GM12878 (cell line): Measurements from ENCODE around the gene SLC22A3. TPM values are rescaled to one million over a fixed set of nuclear protein-coding genes. Genes with fewer than 3 reads are reported as not detected.

ENCODE experiments used
- ATAC-seq: fragments of 200-7000 bp; cut with Tn5 transposase; 3 replicates; pipeline ENCODE4 v1.9.1; 2020; ENCODE audit warnings: mild to moderate bottlenecking, moderate library complexity
- BruUV-seq: library from RNA; stranded (reverse); fragments of 400-500 nt; replicated peaks from 2 replicates; lab custom pipeline; 2021; lab: Mats Ljungman, UMichigan
- CTCF ChIA-PET: fragments of 300-600 bp; sonication (Branson Sonifier 250); formaldehyde crosslinking; extraction: SDS; loops from one replicate; lab custom pipeline; 2021; ENCODE audit warnings: inconsistent platforms; lab: Yijun Ruan, JAX
- POLR2A ChIA-PET: fragments of 350-600 bp; formaldehyde crosslinking; extraction: SDS; loops from one replicate; lab custom pipeline; 2021; ENCODE audit warnings: inconsistent platforms; lab: Charles Lee
- RAD21 ChIA-PET: fragments of 300-600 bp; sonication (Branson Sonifier 250); formaldehyde crosslinking; loops from one replicate; lab custom pipeline; 2023; ENCODE audit warnings: antibody characterized with exemption; ENCODE audit not compliant: unreplicated experiment; lab: Charles Lee
- SMC1A ChIA-PET: fragments of 300-600 bp; sonication (Branson Sonifier 250); formaldehyde crosslinking; loops from one replicate; lab custom pipeline; 2023; ENCODE audit not compliant: unreplicated experiment, uncharacterized antibody; lab: Charles Lee
- DNase-seq: peaks from one replicate; pipeline ENCODE4 v3.0.0-alpha.2; 2011; ENCODE audit warnings: low read depth, low spot score
- FAIRE-seq: peaks from 3 replicates; lab custom pipeline; 2011; peaks lifted over from hg19 to GRCh38; lab: Jason Lieb, UNC
- H2AFZ ChIP-seq: 2 replicates; pipeline ENCODE4 v1.6.0; 2011; ENCODE audit warnings: low read depth, low read length, control low read depth; ENCODE audit not compliant: control insufficient read depth
- H3K27ac ChIP-seq: 2 replicates; pipeline ENCODE4 v1.5.1; 2011; ENCODE audit warnings: control low read depth; ENCODE audit not compliant: control insufficient read depth, insufficient read depth
- H3K27me3 ChIP-seq, 2 experiments: replicated peaks in 1 of 2; 2 replicates each; pipeline versions ENCODE4 v1.6.0 to v1.6.1; 2011; ENCODE audit warnings: low read length in 1 of 2; ENCODE audit not compliant: control insufficient read depth in 2 of 2, insufficient read depth in 2 of 2
- H3K36me3 ChIP-seq, 2 experiments: 2 replicates each; pipeline ENCODE4 v1.5.1; 2011; ENCODE audit warnings: low read length in 1 of 2; ENCODE audit not compliant: control insufficient read depth in 2 of 2, insufficient read depth in 2 of 2
- H3K4me1 ChIP-seq: 2 replicates; pipeline ENCODE4 v1.6.1; 2011; ENCODE audit warnings: mild to moderate bottlenecking, low read length, moderate library complexity, mixed read lengths; ENCODE audit not compliant: control insufficient read depth, insufficient read depth
- H3K4me2 ChIP-seq: 2 replicates; pipeline ENCODE4 v1.6.0; 2011; ENCODE audit warnings: control low read depth; ENCODE audit not compliant: control insufficient read depth, insufficient read depth
- H3K4me3 ChIP-seq: fragments of 200-600 bp; sonication (generic); 2 replicates; pipeline ENCODE4 v1.5.1; 2016
- H3K79me2 ChIP-seq: 2 replicates; pipeline ENCODE4 v1.6.0; 2011; ENCODE audit warnings: low read length; ENCODE audit not compliant: control insufficient read depth, insufficient read depth
- H3K9ac ChIP-seq: 2 replicates; pipeline ENCODE4 v1.8.0; 2011; ENCODE audit warnings: low read length, control low read depth, mixed read lengths; ENCODE audit not compliant: control insufficient read depth, insufficient read depth
- H3K9me3 ChIP-seq: replicated peaks from 3 replicates; pipeline ENCODE4 v1.5.1; 2011; ENCODE audit warnings: mild to moderate bottlenecking, low read length; ENCODE audit not compliant: control insufficient read depth, insufficient read depth
- H4K20me1 ChIP-seq: 2 replicates; pipeline ENCODE4 v1.6.0; 2011; ENCODE audit not compliant: control insufficient read depth, insufficient read depth
- CREB1 ChIP-seq: IDR thresholded peaks from 2 replicates; pipeline ENCODE4 v1.6.1; 2012; ENCODE audit warnings: low read depth, mild to moderate bottlenecking, inconsistent platforms
- FOS ChIP-seq: IDR thresholded peaks from 3 replicates; pipeline ENCODE4 v1.6.1; 2011; ENCODE audit warnings: borderline replicate concordance; ENCODE audit not compliant: insufficient read length; ENCODE audit errors: extremely low read depth
- FOXK2 ChIP-seq: fragments of 450-650 bp; IDR thresholded peaks from 2 replicates; pipeline ENCODE4 v1.6.1; 2017; ENCODE audit warnings: mild to moderate bottlenecking, moderate library complexity
- FOXM1 ChIP-seq: IDR thresholded peaks from 2 replicates; pipeline ENCODE4 v1.6.1; 2012; ENCODE audit warnings: low read depth, mild to moderate bottlenecking, inconsistent platforms, low read length, moderate library complexity
- HDAC6 ChIP-seq: fragments of 200-600 bp; sonication (generic); IDR thresholded peaks from one replicate; pipeline ENCODE4 v1.8.0; 2017; ENCODE audit warnings: antibody characterized with exemption; ENCODE audit not compliant: unreplicated experiment
- PAX5 ChIP-seq: IDR thresholded peaks from 2 replicates; pipeline ENCODE4 v1.6.1; 2011; ENCODE audit warnings: low read depth, low read length, borderline replicate concordance
- POLR2AphosphoS5 ChIP-seq: IDR thresholded peaks from 2 replicates; pipeline ENCODE4 v1.6.1; 2011; ENCODE audit warnings: mild to moderate bottlenecking, low read length, inconsistent platforms
- REST ChIP-seq: IDR thresholded peaks from 2 replicates; pipeline ENCODE4 v1.6.1; 2012; ENCODE audit warnings: mild to moderate bottlenecking, low read depth, low read length
- WGBS: methylation state at CpG from one replicate; pipeline ENCODE4 v1.1.6; 2016; ENCODE audit warnings: low lambda C conversion rate; ENCODE audit not compliant: insufficient replicate concordance, insufficient coverage; ENCODE audit errors: missing lambda C conversion rate; 5-methylcytosine and 5-hydroxymethylcytosine counted together
- in situ Hi-C: fragments of 300-500 bp; cut with MboI; formaldehyde crosslinking; loops from 9 replicates; pipeline ENCODE4 v1.14.3; 2018; ENCODE audit warnings: mixed read lengths
- intact Hi-C: fragments of 100-400 bp; cut with micrococcal nuclease; formaldehyde crosslinking; loops from one replicate; pipeline ENCODE4 v1.14.2; 2022; ENCODE audit not compliant: unreplicated experiment
- polyA plus RNA-seq, 11 experiments: library from polyadenylated mRNA; depleted of rRNA in 4 of 11; unstranded in 6 of 11; stranded (reverse) in 5 of 11; fragments of >200 nt; fragmentation: Nextera tagmentation in 4 of 11; fragmentation: Illumina TruSeq in 1 of 11; extraction: Ambion mirVana in 4 of 11; extraction: Trizol in 1 of 11; gene quantifications; 1 replicate in 1 of 11; 2 replicates in 10 of 11; pipeline versions ENCODE4 v1.2.1 to v1.2.3, GENCODE V29; 2011 to 2016; ENCODE audit warnings: inconsistent platforms in 2 of 11, missing spikeins in 2 of 11, low read depth in 1 of 11
- total RNA-seq, 4 experiments: library from RNA; depleted of rRNA in 3 of 4; stranded (reverse); fragments of >200 nt in 3 of 4; fragmentation: Illumina TruSeq in 1 of 4; extraction: Trizol in 1 of 4; gene quantifications; 2 replicates each; pipeline versions ENCODE4 v1.2.1 to v1.2.3, GENCODE V29; 2013 to 2021

SLC22A3 gene
- total and polyA plus RNA-seq, 10 of the 15 experiments (the other 5 are each of a cell fraction or from before 2014, with no cell fraction given), result 0.07 to 0.15 TPM; not detected in 8

- Histone ChIP-seq H2AFZ (no peak overlapping the region), H3K27me3 (peaks cover 2 to 5% of the 10 kb centered on the region in 2 experiments; a peak in 2 of 4 replicates), H3K9me3 (no peaks in the 10 kb centered on the region), H3K4me2 (no peak overlapping the region), H3K4me3 (no peak overlapping the region), H3K9ac (no peak overlapping the region), H3K4me1 (no peaks in the 10 kb centered on the region), H3K79me2 (no peaks in the 10 kb centered on the region), H3K27ac (no peak overlapping the region), H3K36me3 (no peaks in the 10 kb centered on the region), H4K20me1 (no peaks in the 10 kb centered on the region)
- RAD21 ChIA-PET, result no interaction called here
- TF ChIP-seq FOXM1, result no peak
- FAIRE-seq (no peak), DNase-seq (no peak), ATAC-seq (no peak)
- in situ Hi-C loops, result no loop called here
- 48% methylated on average over 23 of the region's 23 CpGs for WGBS
- no TSS peak for BruUV-seq
- intact Hi-C loops, result no loop called here
- CTCF ChIA-PET, result no interaction called here
- SMC1A ChIA-PET, result interaction anchor here (0.6 kb wide), 1 partner anchor 176 kb away, joined by 3 read pairs; no protein-coding TSS in a partner anchor
- POLR2A ChIA-PET, result no interaction called here
Measured at GRCh38 chr6:160349020-160349441, 853 bp downstream of the SLC22A3 start.

GRCh38 chr6:160349814-160350350 lies 1.7 kb downstream of the SLC22A3 start:
- no peaks in the 10 kb centered on the region for H3K4me1 ChIP-seq
- FAIRE-seq, result no peak

More at GRCh38 chr6:160349814-160350350, 1.7 kb downstream of the SLC22A3 start:
- Histone ChIP-seq H3K27ac (no peak overlapping the region), H3K27me3 (peaks cover 2 to 6% of the 10 kb centered on the region in 2 experiments; a peak in 2 of 4 replicates), H3K9ac (no peak overlapping the region), H3K4me2 (no peak overlapping the region), H3K9me3 (no peaks in the 10 kb centered on the region), H3K4me3 (no peak overlapping the region), H4K20me1 (no peaks in the 10 kb centered on the region), H3K36me3 (no peaks in the 10 kb centered on the region), H2AFZ (no peak overlapping the region), H3K79me2 (no peaks in the 10 kb centered on the region)
- TF ChIP-seq HDAC6, result no peak
- TF ChIP-seq PAX5, result no peak
- TF ChIP-seq POLR2AphosphoS5, result no peak
- TF ChIP-seq FOS, result no peak
- TF ChIP-seq REST, result no peak
- TF ChIP-seq CREB1, result no peak
- TF ChIP-seq FOXK2, result no peak
- intact Hi-C loops, result no loop called here
- DNase-seq (no peak), ATAC-seq (no peak)
- 65% methylated on average over 11 of the region's 11 CpGs for WGBS
- ChIA-PET SMC1A (no interaction called here), RAD21 (no interaction called here), CTCF (no interaction called here), POLR2A (no interaction called here)
- BruUV-seq, result no TSS peak
- in situ Hi-C loops, result no loop called here
